Left lung (tissue), 10 donors: ENCODE data around the gene ADCY2. TPM values are rescaled to one million over a fixed set of nuclear protein-coding genes. Genes with fewer than 3 reads are reported as not detected.
A peak's percentile ranks its signal among the peaks of the same experiment; 100 is the strongest.

Experiments
- ATAC-seq: fragments of 200-7000 bp; cut with Tn5 transposase; one replicate; pipeline ENCODE4 v1.9.1; 2020; ENCODE audit warnings: moderate library complexity
- DNase-seq, 4 donors: peaks; one replicate each; pipeline ENCODE4 v3.0.0-alpha.2; 2013 to 2020
- H3K27ac ChIP-seq, 2 donors: fragments of 200-600 bp; sonication (generic) in 1 of 2; one replicate each; pipeline versions ENCODE4 v1.5.0 to v1.8.0; 2020 to 2021
- H3K27me3 ChIP-seq, 2 donors: fragments of 200-600 bp; sonication (generic) in 1 of 2; one replicate each; pipeline versions ENCODE4 v1.5.0 to v1.8.0; 2020 to 2021
- H3K36me3 ChIP-seq, 2 donors: fragments of 200-600 bp; sonication (generic) in 1 of 2; one replicate each; pipeline versions ENCODE4 v1.5.0 to v1.8.0; 2020 to 2021
- H3K4me1 ChIP-seq, 2 donors: fragments of 200-600 bp; one replicate each; pipeline ENCODE4 v1.8.0; 2021
- H3K4me3 ChIP-seq, 2 donors: fragments of 200-600 bp; sonication (generic) in 1 of 2; one replicate each; pipeline versions ENCODE4 v1.5.0 to v1.8.0; 2020 to 2021; ENCODE audit warnings: mild to moderate bottlenecking in 1 of 2
- H3K9me3 ChIP-seq, 2 donors: fragments of 200-600 bp; sonication (generic) in 1 of 2; one replicate each; pipeline versions ENCODE4 v1.5.0 to v1.8.0; 2020 to 2021
- CTCF ChIP-seq, 2 donors: fragments of 200-600 bp; sonication (generic) in 1 of 2; IDR thresholded peaks; one replicate each; pipeline versions ENCODE4 v1.5.0 to v1.8.0; 2021; ENCODE audit warnings: antibody characterized with exemption in 2 of 2
- intact Hi-C, 2 donors: fragments of 100-400 bp; cut with DNase I; formaldehyde crosslinking; loops; one replicate each; pipeline versions ENCODE4 v1.11.2 to v1.14.2; 2022
- polyA plus RNA-seq, 6 donors: library from polyadenylated mRNA; unstranded; fragments of 120-200 nt; gene quantifications; one replicate each; pipeline ENCODE4 v1.2.1, GENCODE V29; 2013; ENCODE audit not compliant: insufficient read length in 6 of 6
- total RNA-seq, 2 donors: library from RNA; stranded (reverse); fragmentation: NEBNext Ultra II Directional; extraction: Animal tissue kit (Norgen Biotek cat#: 25700); gene quantifications; one replicate each; pipeline ENCODE4 v1.2.1, GENCODE V29; 2021
- donor health status: DM: no; HTN: yes; CAD: no.
- donor health status: DM: no; HTN: no; CAD: no.

Gene ADCY2
- total and polyA plus RNA-seq, 8 donors = 0.34 to 14.0 (median 9.6) TPM

DNA sequence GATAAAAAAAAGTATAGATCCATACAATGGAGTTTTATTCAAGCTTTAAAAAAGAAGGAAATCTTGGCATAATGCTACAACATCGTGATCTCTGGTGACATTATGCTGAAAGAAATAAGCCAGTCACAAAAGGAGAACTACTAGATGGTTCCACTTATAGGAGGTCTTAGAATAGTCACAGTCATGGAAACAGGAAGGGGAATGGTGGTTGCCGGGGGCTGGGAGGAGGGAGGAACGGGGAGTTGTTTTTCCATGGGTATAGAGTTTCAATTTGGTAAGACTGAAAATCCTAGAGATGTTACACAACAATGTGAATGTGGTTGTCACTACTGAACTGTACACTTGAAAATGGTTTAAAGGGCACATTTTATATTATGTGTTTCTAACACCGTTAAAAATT, 360.5 kb downstream of the ADCY2 start:
- no peak overlapping the region for H3K4me3 ChIP-seq
- no peak overlapping the region for H3K27ac ChIP-seq
- H3K36me3 ChIP-seq = no peaks in the 10 kb centered on the region
- intact Hi-C loops = no loop called here
- no peaks in the 10 kb centered on the region for H3K4me1 ChIP-seq
- H3K27me3 ChIP-seq = peaks cover 0 to 8% of the 10 kb centered on the region in 2 donors
- no peak for TF ChIP-seq CTCF (IDR thresholded peaks at IDR 0.05)
- ATAC-seq (no peak), DNase-seq (no peak)
- H3K9me3 ChIP-seq = no peaks in the 10 kb centered on the region

DNA sequence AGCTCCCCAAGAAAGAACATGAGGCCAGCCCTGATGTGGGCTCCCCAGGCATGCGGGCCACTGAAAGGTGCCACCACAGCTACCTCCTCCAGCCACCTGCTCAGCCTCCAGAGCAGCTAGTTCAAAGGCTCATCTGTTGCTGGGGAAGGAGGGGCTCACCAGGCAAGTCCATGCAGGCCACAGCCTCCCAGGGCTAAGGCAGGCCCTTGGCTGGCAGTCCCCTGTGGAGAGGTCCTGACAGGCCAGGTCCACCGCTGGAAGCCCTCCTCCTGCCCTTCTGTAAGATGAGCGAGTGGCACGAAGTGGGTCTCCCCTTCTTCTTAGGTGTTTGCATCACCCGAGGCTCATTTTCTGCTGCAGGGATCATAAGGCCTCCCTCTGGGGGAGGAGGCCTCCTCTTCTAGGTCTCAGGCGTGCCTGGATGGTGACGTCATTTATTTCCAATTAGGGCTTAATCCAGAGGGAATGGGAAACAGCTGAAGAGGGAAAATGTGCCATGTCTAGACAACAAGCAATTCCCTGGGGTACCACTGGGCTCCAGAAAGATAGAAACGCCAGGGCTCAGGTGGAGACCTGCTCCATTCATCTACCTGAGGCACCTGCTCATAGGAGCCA, 363.4 kb downstream of the ADCY2 start:
- Histone ChIP-seq H3K4me1 (no peaks in the 10 kb centered on the region), H3K4me3 (no peak overlapping the region), H3K36me3 (no peaks in the 10 kb centered on the region), H3K27me3 (peaks cover 0 to 3% of the 10 kb centered on the region in 2 donors), H3K27ac (no peak overlapping the region), H3K9me3 (no peaks in the 10 kb centered on the region)
- TF ChIP-seq CTCF (IDR thresholded peaks at IDR 0.05) = no peak
- intact Hi-C loops = no loop called here
- DNase-seq (no peak), ATAC-seq (no peak)

DNA sequence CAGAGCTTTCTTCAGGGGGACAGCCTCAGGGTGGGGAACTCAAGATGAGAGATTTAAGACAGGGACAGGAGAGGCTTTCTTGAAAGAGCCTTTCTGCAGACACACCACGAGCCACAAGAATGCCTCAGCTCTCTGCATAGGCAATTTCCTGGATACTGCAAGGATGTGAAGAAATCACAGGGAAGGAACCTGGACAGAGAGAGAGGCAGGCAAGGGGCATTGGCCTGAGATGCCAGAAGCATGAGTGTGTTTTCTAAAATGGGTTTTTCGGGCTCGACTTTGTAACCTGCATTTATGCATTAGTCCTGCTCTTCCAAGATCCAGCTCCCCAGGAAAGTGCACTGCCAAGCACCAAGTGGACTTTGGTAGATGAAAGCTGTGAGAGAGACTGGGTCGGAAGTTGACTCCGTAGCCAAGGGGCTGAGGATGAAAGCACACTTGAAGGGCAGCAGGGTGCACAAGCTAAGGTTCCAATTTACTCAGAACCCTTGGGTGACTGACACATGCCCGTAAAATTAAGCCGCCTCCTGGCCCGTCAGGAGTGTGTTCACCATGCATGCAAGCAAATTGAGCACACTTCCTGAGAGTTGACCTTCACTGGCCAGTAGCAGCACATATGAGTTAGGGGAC, 364.1 kb downstream of the ADCY2 start:
- H3K36me3 ChIP-seq = no peaks in the 10 kb centered on the region
- no peaks in the 10 kb centered on the region for H3K9me3 ChIP-seq
- intact Hi-C loops = no loop called here
- peaks cover 0 to 3% of the 10 kb centered on the region in 2 donors for H3K27me3 ChIP-seq
- ATAC-seq (no peak), DNase-seq (no peak)
- no peak overlapping the region for H3K27ac ChIP-seq
- H3K4me1 ChIP-seq = no peaks in the 10 kb centered on the region
- H3K4me3 ChIP-seq = no peak overlapping the region
- no peak for TF ChIP-seq CTCF (IDR thresholded peaks at IDR 0.05)

DNA sequence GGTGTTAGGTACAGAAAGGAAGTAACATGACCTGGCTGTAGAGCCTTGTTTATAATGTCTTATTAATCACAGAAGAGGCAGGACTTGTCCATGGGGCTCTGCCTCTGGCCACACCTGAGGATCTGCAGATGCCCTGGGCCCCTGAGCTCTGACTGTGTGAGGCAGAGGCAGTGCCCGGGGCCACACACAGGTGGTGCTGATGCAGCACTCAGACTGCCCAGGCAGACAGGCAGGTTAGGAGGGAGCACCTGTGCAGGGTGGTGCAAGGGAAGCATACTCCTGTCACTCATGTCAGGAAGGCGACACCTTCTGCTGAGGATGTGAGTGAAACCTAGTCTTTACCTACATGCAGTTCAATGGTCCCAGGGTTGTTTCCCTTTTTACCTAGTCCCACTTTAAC, 366.3 kb downstream of the ADCY2 start:
- Histone ChIP-seq H3K9me3 (no peaks in the 10 kb centered on the region), H3K4me3 (no peak overlapping the region), H3K4me1 (no peaks in the 10 kb centered on the region), H3K36me3 (no peaks in the 10 kb centered on the region), H3K27me3 (peaks cover 0 to 16% of the 10 kb centered on the region in 2 donors), H3K27ac (no peak overlapping the region)
- peak; percentile 29 for ATAC-seq
- no peak for TF ChIP-seq CTCF (IDR thresholded peaks at IDR 0.05)
- intact Hi-C loops = no loop called here
- DNase-seq = no peak

DNA sequence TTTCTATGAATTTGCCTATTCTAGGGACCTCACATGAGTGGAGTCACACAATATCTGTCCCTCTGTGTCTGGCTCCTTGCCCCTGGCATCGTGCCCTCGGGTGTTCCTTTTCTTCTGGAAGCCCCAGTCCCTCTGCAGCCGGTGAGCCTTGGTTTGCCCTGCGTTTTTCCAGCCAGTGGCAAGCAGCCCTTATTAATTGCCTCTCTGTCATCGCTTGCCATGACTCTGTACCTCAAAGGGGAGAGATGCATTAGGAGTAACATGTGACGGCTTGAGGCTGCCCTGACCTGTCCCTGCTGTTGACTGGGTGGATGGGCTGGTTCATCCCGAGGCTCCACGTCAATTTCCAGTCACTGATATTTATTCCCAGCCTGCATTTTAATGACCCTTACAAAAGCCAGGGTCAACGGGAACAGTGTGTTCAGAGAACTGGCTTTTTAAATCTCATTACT, 367.7 kb downstream of the ADCY2 start:
- no peak for ATAC-seq
- no peak for TF ChIP-seq CTCF (IDR thresholded peaks at IDR 0.05)
- H3K4me1 ChIP-seq = no peaks in the 10 kb centered on the region

More for the DNA sequence above, 367.7 kb downstream of the ADCY2 start:
- Histone ChIP-seq H3K4me3 (no peak overlapping the region), H3K27me3 (peaks cover 0 to 16% of the 10 kb centered on the region in 2 donors), H3K9me3 (no peaks in the 10 kb centered on the region), H3K36me3 (no peaks in the 10 kb centered on the region), H3K27ac (no peak overlapping the region)
- intact Hi-C loops = no loop called here
- DNase-seq = no peak
